ENCODE data around the gene ALDH1B1.

Gene ALDH1B1

DNA sequence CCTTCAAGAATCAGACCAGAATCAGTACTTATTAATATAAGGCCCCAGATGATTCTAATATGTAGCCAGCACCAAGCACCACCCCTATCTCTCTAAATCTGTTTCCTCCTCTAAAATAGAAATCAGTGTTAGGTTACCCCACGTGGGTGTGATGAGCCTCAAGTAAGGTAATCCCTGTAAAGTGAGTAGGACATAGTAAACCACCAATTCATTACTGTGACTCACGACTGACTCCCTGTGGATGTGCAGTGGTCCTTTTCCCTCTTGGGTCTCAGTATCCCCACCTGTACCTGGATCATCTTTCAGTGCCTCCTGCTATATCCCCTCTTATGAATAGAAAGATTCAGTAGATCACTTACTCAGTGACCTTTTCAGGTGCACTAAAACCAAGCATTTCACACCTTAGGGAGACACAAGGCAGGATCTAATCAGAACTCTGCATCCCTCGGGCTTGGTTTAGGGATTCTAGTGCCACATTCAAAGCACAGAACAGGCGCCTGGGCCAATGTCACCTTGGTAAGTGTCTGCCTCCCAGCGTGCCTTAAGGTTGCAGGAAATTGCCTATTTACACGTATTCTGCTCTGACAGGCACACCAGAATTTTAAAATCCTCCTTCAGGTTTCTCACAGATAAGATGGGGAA is 12.2 kb upstream of the ALDH1B1 start:
- no peak for TF ChIP-seq CTCF (IDR thresholded peaks at IDR 0.05; ENCODE audit: borderline replicate concordance, insufficient read depth, low read depth, low read length)
- H3K4me3 ChIP-seq (ENCODE audit: low read depth, low read length) = no peak overlapping the region

- no peak for TF ChIP-seq CTCF (IDR thresholded peaks at IDR 0.05; ENCODE audit: borderline replicate concordance, insufficient read depth, low read depth, low read length)
- no peak overlapping the region for H3K4me3 ChIP-seq (ENCODE audit: low read depth, low read length)
These were observed 11.5 kb upstream of the ALDH1B1 start for GRCh38 chr9:38380872-38381534.

- TF ChIP-seq CTCF (IDR thresholded peaks at IDR 0.05; ENCODE audit: borderline replicate concordance, insufficient read depth, low read depth, low read length) = no peak
- H3K4me3 ChIP-seq (ENCODE audit: low read depth, low read length) = no peak overlapping the region
These were observed 10.4 kb upstream of the ALDH1B1 start for GRCh38 chr9:38382141-38382540.

DNA sequence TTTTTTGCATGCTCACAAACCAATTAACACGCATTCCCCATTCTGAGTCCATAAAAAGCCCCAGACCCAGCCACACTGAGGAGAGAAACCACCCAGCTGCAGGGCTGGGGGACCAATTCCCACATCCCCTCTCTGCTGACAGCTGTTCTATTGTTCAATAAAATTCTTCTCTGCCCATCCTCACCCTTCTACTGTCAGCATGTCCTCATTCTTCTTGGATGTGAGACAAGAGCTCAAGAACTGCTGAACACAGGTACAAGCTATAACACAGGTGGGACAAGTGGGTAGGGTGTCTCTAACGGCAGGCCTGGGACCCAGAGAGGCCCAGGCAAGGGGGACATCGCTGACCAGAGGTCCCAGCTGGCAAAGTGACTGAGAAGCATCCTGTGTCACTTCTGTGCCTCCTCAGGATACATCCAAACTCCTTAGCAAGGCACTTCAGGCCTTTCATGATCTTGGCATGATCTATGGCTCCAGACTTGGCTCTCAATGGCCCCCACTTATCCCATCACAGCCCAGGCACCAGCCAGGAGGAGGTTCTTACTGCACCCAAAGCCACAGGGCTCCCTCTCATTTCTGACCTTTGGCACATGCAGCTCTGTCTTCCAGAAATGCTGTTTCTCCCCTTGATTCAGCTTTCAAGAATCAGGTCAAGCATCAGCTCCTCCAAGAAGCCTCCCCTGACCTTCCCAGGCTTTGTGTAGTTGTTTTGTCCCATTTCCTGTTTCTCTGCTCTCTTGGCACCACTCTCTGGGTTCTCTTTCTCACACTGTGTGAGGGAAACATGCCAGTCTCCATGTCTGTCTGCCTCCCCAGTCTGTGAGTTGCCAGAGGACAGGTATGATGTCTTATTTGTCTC is 7.3 kb upstream of the ALDH1B1 start:
- TF ChIP-seq CTCF (IDR thresholded peaks at IDR 0.05; ENCODE audit: borderline replicate concordance, insufficient read depth, low read depth, low read length) = no peak
- no peak overlapping the region for H3K4me3 ChIP-seq (ENCODE audit: low read depth, low read length)

DNA sequence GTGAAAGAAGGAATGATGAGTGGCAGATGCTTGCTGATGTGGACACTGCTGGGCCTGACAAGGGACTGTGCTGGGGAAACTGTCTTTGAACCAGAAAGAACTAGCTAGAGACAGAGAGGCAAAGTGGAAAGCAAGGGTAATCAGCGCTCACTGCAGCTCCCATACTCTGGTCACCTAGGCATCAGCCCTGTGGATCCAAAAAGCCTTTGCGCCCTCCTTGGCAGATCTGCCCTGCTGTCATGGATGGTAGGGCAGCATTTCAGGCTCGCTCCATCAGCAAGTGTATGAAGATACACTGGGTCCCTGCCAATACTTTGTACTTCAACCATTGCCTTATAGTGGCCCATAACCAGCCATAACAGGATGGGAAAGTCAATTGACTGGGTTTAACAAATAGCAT is 6.6 kb upstream of the ALDH1B1 start:
- TF ChIP-seq CTCF (IDR thresholded peaks at IDR 0.05; ENCODE audit: borderline replicate concordance, insufficient read depth, low read depth, low read length) = no peak

GRCh38 chr9:38386319-38386895 is 6.1 kb upstream of the ALDH1B1 start:
- TF ChIP-seq CTCF (IDR thresholded peaks at IDR 0.05; ENCODE audit: borderline replicate concordance, insufficient read depth, low read depth, low read length) = no peak
- no peak overlapping the region for H3K4me3 ChIP-seq (ENCODE audit: low read depth, low read length)

More for the DNA sequence above, 6.6 kb upstream of the ALDH1B1 start:
- no peak overlapping the region for H3K4me3 ChIP-seq (ENCODE audit: low read depth, low read length)
